Chondrocyte (in vitro differentiated cells): ENCODE results near the gene ATP10A. TPM values are rescaled to one million over a fixed set of nuclear protein-coding genes. Genes with fewer than 3 reads are reported as not detected.

Experiments used
- DNase-seq: peaks from one replicate; pipeline ENCODE4 v3.0.0; 2021; ENCODE audit warnings: mixed read lengths, low spot score
- H3K27ac Mint-ChIP-seq: one replicate; pipeline ENCODE4 v1.8.0; 2021; ENCODE audit warnings: mild to moderate bottlenecking, moderate library complexity, mixed read lengths; ENCODE audit not compliant: unreplicated experiment
- H3K27me3 Mint-ChIP-seq: 2 replicates; pipeline ENCODE4 v1.8.0; 2021; ENCODE audit warnings: low read depth, mixed read lengths
- H3K36me3 Mint-ChIP-seq: 2 replicates; pipeline ENCODE4 v1.8.0; 2021; ENCODE audit warnings: low read depth, mixed read lengths
- H3K4me1 Mint-ChIP-seq: 2 replicates; pipeline ENCODE4 v1.8.0; 2021; ENCODE audit warnings: low read depth, mild to moderate bottlenecking, mixed read lengths
- H3K4me3 Mint-ChIP-seq: one replicate; pipeline ENCODE4 v1.8.0; 2021; ENCODE audit warnings: mild to moderate bottlenecking, moderate library complexity, mixed read lengths; ENCODE audit not compliant: unreplicated experiment
- H3K9me3 Mint-ChIP-seq: 2 replicates; pipeline ENCODE4 v1.8.0; 2021; ENCODE audit warnings: low read depth, mixed read lengths
- CTCF ChIP-seq: fragments of 200-600 bp; sonication (generic); IDR thresholded peaks from 2 replicates; pipeline ENCODE4 v1.5.0; 2021; ENCODE audit warnings: antibody characterized with exemption, mild to moderate bottlenecking, moderate library complexity
- total RNA-seq: library from RNA; stranded (reverse); gene quantifications from 3 replicates; pipeline ENCODE4 v1.2.1, GENCODE V29; 2021

Gene ATP10A
- total RNA-seq, 1 donor from 2014 or later, result 163 TPM

- peaks cover 4% of the 10 kb centered on the region for H3K27me3 Mint-ChIP-seq
- no peaks in the 10 kb centered on the region for H3K9me3 Mint-ChIP-seq
- DNase-seq, result no peak
- H3K4me1 Mint-ChIP-seq, result no peaks in the 10 kb centered on the region
- H3K27ac Mint-ChIP-seq, result no peak overlapping the region
- no peak for TF ChIP-seq CTCF
- no peak overlapping the region for H3K4me3 Mint-ChIP-seq
- H3K36me3 Mint-ChIP-seq, result no peaks in the 10 kb centered on the region
These were observed 204.6 kb downstream of the ATP10A start for GRCh38 chr15:25658560-25658959.

- DNase-seq, result no peak
- H3K27me3 Mint-ChIP-seq, result peaks cover 6% of the 10 kb centered on the region
- TF ChIP-seq CTCF, result no peak
- H3K4me3 Mint-ChIP-seq, result no peak overlapping the region
- no peaks in the 10 kb centered on the region for H3K4me1 Mint-ChIP-seq
- H3K27ac Mint-ChIP-seq, result no peak overlapping the region
- H3K9me3 Mint-ChIP-seq, result no peaks in the 10 kb centered on the region
- no peaks in the 10 kb centered on the region for H3K36me3 Mint-ChIP-seq
These were observed 207.7 kb downstream of the ATP10A start for GRCh38 chr15:25655207-25655948.

GRCh38 chr15:25653371-25653770, 209.8 kb downstream of the ATP10A start:
- no peaks in the 10 kb centered on the region for H3K9me3 Mint-ChIP-seq
- H3K36me3 Mint-ChIP-seq, result no peaks in the 10 kb centered on the region
- no peak overlapping the region for H3K27ac Mint-ChIP-seq
- H3K4me3 Mint-ChIP-seq, result no peak overlapping the region
- no peak for DNase-seq
- H3K27me3 Mint-ChIP-seq, result peaks cover 9% of the 10 kb centered on the region
- no peak for TF ChIP-seq CTCF
- H3K4me1 Mint-ChIP-seq, result no peaks in the 10 kb centered on the region

- H3K27me3 Mint-ChIP-seq, result peaks cover 7% of the 10 kb centered on the region
These were observed 210.4 kb downstream of the ATP10A start for GRCh38 chr15:25652704-25653103.

GRCh38 chr15:25649390-25649789, 213.7 kb downstream of the ATP10A start:
- peaks cover 7% of the 10 kb centered on the region for H3K27me3 Mint-ChIP-seq
- no peak for TF ChIP-seq CTCF

More at GRCh38 chr15:25652704-25653103, 210.4 kb downstream of the ATP10A start:
- no peaks in the 10 kb centered on the region for H3K9me3 Mint-ChIP-seq
- H3K4me3 Mint-ChIP-seq, result no peak overlapping the region
- no peak for DNase-seq
- H3K4me1 Mint-ChIP-seq, result no peaks in the 10 kb centered on the region
- no peak overlapping the region for H3K27ac Mint-ChIP-seq
- TF ChIP-seq CTCF, result no peak
- H3K36me3 Mint-ChIP-seq, result no peaks in the 10 kb centered on the region

More at GRCh38 chr15:25649390-25649789, 213.7 kb downstream of the ATP10A start:
- Mint-ChIP-seq H3K27ac (no peak overlapping the region), H3K4me1 (peaks cover under 1% of the 10 kb centered on the region), H3K9me3 (no peaks in the 10 kb centered on the region), H3K4me3 (no peak overlapping the region), H3K36me3 (no peaks in the 10 kb centered on the region)
- DNase-seq, result no peak
